HepG2 (cell line): ENCODE data around the gene TSGA10. TPM values are rescaled to one million over a fixed set of nuclear protein-coding genes. Genes with fewer than 3 reads are reported as not detected.

ENCODE experiments used
- ATAC-seq: fragments of 200-7000 bp; cut with Tn5 transposase; 3 replicates; pipeline ENCODE4 v1.9.1; 2020; ENCODE audit warnings: mild to moderate bottlenecking, moderate library complexity
- BruUV-seq: library from RNA; stranded (reverse); fragments of 400-500 nt; replicated peaks from 2 replicates; lab custom pipeline; 2021; lab: Mats Ljungman, UMichigan
- CTCF ChIA-PET: fragments of 300-600 bp; formaldehyde crosslinking; extraction: SDS; loops from one replicate; lab custom pipeline; 2021; ENCODE audit warnings: low total read pairs, inconsistent platforms, low intra/inter-chr PET ratio; lab: Yijun Ruan, JAX
- POLR2A ChIA-PET: fragments of 350-600 bp; sonication (Branson Sonifier 250); formaldehyde crosslinking; loops from one replicate; lab custom pipeline; 2020; ENCODE audit warnings: antibody characterized with exemption, inconsistent platforms; lab: Yijun Ruan, JAX
- DNase-seq: peaks from one replicate; pipeline ENCODE4 v3.0.0-alpha.2; 2015; ENCODE audit warnings: low spot score
- FAIRE-seq: peaks from 3 replicates; lab custom pipeline; 2011; peaks lifted over from hg19 to GRCh38; lab: Jason Lieb, UNC
- H2AFZ ChIP-seq: one replicate; pipeline ENCODE4 v1.6.1; 2011; ENCODE audit warnings: low read length, inconsistent platforms
- H3K27ac ChIP-seq: fragments of 300-600 bp; 3 replicates; pipeline ENCODE4 v1.8.0; 2011; ENCODE audit warnings: mixed run types, mild to moderate bottlenecking, mixed read lengths, low read length, inconsistent platforms; ENCODE audit not compliant: insufficient read depth; ENCODE audit errors: extremely low read length
- H3K27me3 ChIP-seq, 2 experiments: fragments of 200-600 bp in 1 of 2; 2 replicates in 1 of 2; 3 replicates in 1 of 2; pipeline versions ENCODE4 v1.6.0 to v1.8.0; 2011; ENCODE audit warnings: low read length in 2 of 2, mild to moderate bottlenecking in 2 of 2, moderate library complexity in 2 of 2, inconsistent platforms in 1 of 2; ENCODE audit not compliant: insufficient read depth in 2 of 2, control insufficient read depth in 1 of 2
- H3K36me3 ChIP-seq, 2 experiments: fragments of 200-600 bp in 1 of 2; replicated peaks in 1 of 2; 2 replicates in 1 of 2; 3 replicates in 1 of 2; pipeline versions ENCODE4 v1.5.1 to v1.8.0; 2011; ENCODE audit warnings: low read length in 2 of 2, inconsistent platforms in 1 of 2; ENCODE audit not compliant: insufficient read depth in 2 of 2, control insufficient read depth in 1 of 2
- H3K4me1 ChIP-seq: 2 replicates; pipeline ENCODE4 v1.5.1; 2012; ENCODE audit warnings: low read length, inconsistent platforms; ENCODE audit not compliant: insufficient read depth
- H3K4me2 ChIP-seq: 2 replicates; pipeline ENCODE4 v1.6.0; 2011; ENCODE audit warnings: low read depth, low read length, inconsistent platforms
- H3K4me3 ChIP-seq, 3 experiments: fragments of 200-600 bp in 1 of 3; sonication (generic), shearing (Covaris generic) in 1 of 3; replicated peaks in 1 of 3; 2 replicates each; pipeline ENCODE4 v1.5.1; 2011 to 2016; ENCODE audit warnings: low read length in 3 of 3, inconsistent platforms in 2 of 3, low read depth in 2 of 3, mild to moderate bottlenecking in 2 of 3, control low read depth in 1 of 3, mixed read lengths in 1 of 3; ENCODE audit not compliant: insufficient read depth in 1 of 3
- H3K79me2 ChIP-seq: one replicate; pipeline ENCODE4 v1.6.1; 2011; ENCODE audit warnings: low read length, inconsistent platforms; ENCODE audit not compliant: insufficient read depth
- H3K9ac ChIP-seq: 2 replicates; pipeline ENCODE4 v1.6.0; 2011; ENCODE audit warnings: mild to moderate bottlenecking, low read depth, low read length, inconsistent platforms; ENCODE audit not compliant: insufficient read depth
- H3K9me3 ChIP-seq: 2 replicates; pipeline ENCODE4 v1.5.1; 2012; ENCODE audit warnings: mild to moderate bottlenecking, low read length
- H4K20me1 ChIP-seq: 2 replicates; pipeline ENCODE4 v1.6.0; 2011; ENCODE audit warnings: inconsistent platforms, mild to moderate bottlenecking, low read length, moderate library complexity; ENCODE audit not compliant: insufficient read depth
- ERF ChIP-seq: IDR thresholded peaks from 2 replicates; pipeline ENCODE4 v1.6.1; 2018; ENCODE audit warnings: missing biosample characterization, missing genetic modification reagents
- HNF1A ChIP-seq, 2 experiments: sonication (generic) in 1 of 2; formaldehyde crosslinking in 1 of 2; IDR thresholded peaks; 2 replicates each; pipeline versions ENCODE4 v1.4.0 to v1.6.1; 2016 to 2020; ENCODE audit warnings: borderline replicate concordance in 1 of 2, low read depth in 1 of 2, mild to moderate bottlenecking in 1 of 2, missing genetic modification reagents in 1 of 2
- JUNB ChIP-seq: sonication (generic); formaldehyde crosslinking; IDR thresholded peaks from 2 replicates; pipeline ENCODE4 v1.8.0; 2022; ENCODE audit warnings: missing genetic modification reagents, mild to moderate bottlenecking, borderline replicate concordance
- KDM6A ChIP-seq: IDR thresholded peaks from 2 replicates; pipeline ENCODE4 v1.6.1; 2016; ENCODE audit warnings: low read depth
- RBAK ChIP-seq: sonication (generic); formaldehyde crosslinking; IDR thresholded peaks from 2 replicates; pipeline ENCODE4 v1.5.1; 2020; ENCODE audit warnings: mild to moderate bottlenecking, missing genetic modification reagents
- RBM39 ChIP-seq: fragments of 200-400 bp; formaldehyde crosslinking; IDR thresholded peaks from one replicate; pipeline ENCODE4 v1.6.1; 2018; ENCODE audit warnings: antibody characterized with exemption, mild to moderate bottlenecking, low read depth, low read length; ENCODE audit not compliant: poor library complexity, severe bottlenecking
- ZFP36L1 ChIP-seq: sonication (generic); formaldehyde crosslinking; IDR thresholded peaks from 2 replicates; pipeline ENCODE4 v1.8.0; 2022; ENCODE audit warnings: mild to moderate bottlenecking, missing genetic modification reagents, moderate library complexity
- ZNF414 ChIP-seq: sonication (generic); formaldehyde crosslinking; IDR thresholded peaks from 2 replicates; pipeline ENCODE4 v1.5.0; 2020; ENCODE audit warnings: missing genetic modification reagents
- ZNF496 ChIP-seq: sonication (generic); formaldehyde crosslinking; IDR thresholded peaks from 2 replicates; pipeline ENCODE4 v1.8.1; 2023; ENCODE audit warnings: mild to moderate bottlenecking, moderate library complexity, missing genetic modification reagents; ENCODE audit not compliant: insufficient replicate concordance
- ZSCAN12 ChIP-seq: sonication (generic); formaldehyde crosslinking; IDR thresholded peaks from 2 replicates; pipeline ENCODE4 v1.9.0; 2021; ENCODE audit warnings: mild to moderate bottlenecking, missing genetic modification reagents
- WGBS: methylation state at CpG from one replicate; pipeline ENCODE4 v1.1.6; 2017; ENCODE audit warnings: low lambda C conversion rate; 5-methylcytosine and 5-hydroxymethylcytosine counted together
- in situ Hi-C: cut with HindIII; loops from 2 replicates; pipeline ENCODE4 v1.10.0; 2017; ENCODE audit warnings: low pct_unique_long_range_greater_than_20kb; ENCODE audit not compliant: extremely low pct_ligation_motif_present
- intact Hi-C: fragments of 100-400 bp; cut with micrococcal nuclease; formaldehyde crosslinking; loops from one replicate; pipeline ENCODE4 v1.10.0; 2022; ENCODE audit not compliant: unreplicated experiment
- polyA plus RNA-seq, 8 experiments: library from polyadenylated mRNA; depleted of rRNA in 3 of 8; stranded (reverse) in 7 of 8; unstranded in 1 of 8; fragments of >200 nt; fragmentation: Illumina TruSeq in 4 of 8; extraction: Trizol in 4 of 8; gene quantifications; 2 replicates each; pipeline versions ENCODE4 v1.2.1 to v1.2.3, GENCODE V29; 2011 to 2016; ENCODE audit warnings: low read depth in 4 of 8, missing spikeins in 1 of 8, mixed read lengths in 1 of 8; ENCODE audit not compliant: insufficient read depth in 1 of 8
- total RNA-seq, 5 experiments: library from RNA; depleted of rRNA; stranded (reverse); fragments of >200 nt; fragmentation: Illumina TruSeq; extraction: Trizol; gene quantifications; 2 replicates each; pipeline ENCODE4 v1.2.3, GENCODE V29; 2016; ENCODE audit warnings: low read depth in 1 of 5

The TSGA10 gene
- total and polyA plus RNA-seq, 2 of the 13 experiments (the other 11 are each of a cell fraction or from before 2014, with no cell fraction given) = 4.7 to 13.1 TPM

- intact Hi-C loops = no loop called here
- no peak overlapping the region for H3K4me2 ChIP-seq
Measured at GRCh38 chr2:99032786-99033185, 122.0 kb downstream of the TSGA10 start.

More at GRCh38 chr2:99032786-99033185, 122.0 kb downstream of the TSGA10 start:
- no TSS peak for BruUV-seq
- H3K4me3 ChIP-seq = no peak overlapping the region
- H3K9me3 ChIP-seq = no peaks in the 10 kb centered on the region
- no peaks in the 10 kb centered on the region for H4K20me1 ChIP-seq
- ChIA-PET CTCF (no interaction called here), POLR2A (no interaction called here)
- no peak for DNase-seq
- no peaks in the 10 kb centered on the region for H3K36me3 ChIP-seq
- no peaks in the 10 kb centered on the region for H3K79me2 ChIP-seq
- H3K27me3 ChIP-seq = peaks cover 0 to 7% of the 10 kb centered on the region in 2 experiments; a peak in 1 of 5 replicates
- in situ Hi-C loops = no loop called here
- TF ChIP-seq HNF1A (IDR thresholded peaks at IDR 0.05; ENCODE audit: low read depth) = no peak
- TF ChIP-seq HNF1A (CRISPR knock-in tag; IDR thresholded peaks at IDR 0.05; ENCODE audit: borderline replicate concordance) = no peak
- no peak for TF ChIP-seq JUNB (CRISPR knock-in tag)
- no peak for TF ChIP-seq ZNF414 (CRISPR knock-in tag)
- no peak for TF ChIP-seq ZSCAN12
- TF ChIP-seq KDM6A (CRISPR knock-in tag) = no peak
- TF ChIP-seq ERF (CRISPR knock-in tag) = no peak
- no peak for TF ChIP-seq RBAK
- TF ChIP-seq RBM39 = no peak
- TF ChIP-seq ZFP36L1 (CRISPR knock-in tag) = no peak
- no peak for TF ChIP-seq ZNF496 (CRISPR knock-in tag)
- H3K9ac ChIP-seq = no peak overlapping the region
- H3K27ac ChIP-seq = no peak overlapping the region
- FAIRE-seq = no peak
- ATAC-seq = no peak
- 48% methylated on average over 6 of the region's 6 CpGs for WGBS
- no peak overlapping the region for H2AFZ ChIP-seq
- H3K4me1 ChIP-seq = no peaks in the 10 kb centered on the region
